Measurements from ENCODE around the gene GUCY1A2.
"Not testable (repeated sequence)": the region's sequence is repeated elsewhere in the genome, so short reads cannot be mapped to it uniquely, and the experiment has no call there.

GUCY1A2 gene

DNA sequence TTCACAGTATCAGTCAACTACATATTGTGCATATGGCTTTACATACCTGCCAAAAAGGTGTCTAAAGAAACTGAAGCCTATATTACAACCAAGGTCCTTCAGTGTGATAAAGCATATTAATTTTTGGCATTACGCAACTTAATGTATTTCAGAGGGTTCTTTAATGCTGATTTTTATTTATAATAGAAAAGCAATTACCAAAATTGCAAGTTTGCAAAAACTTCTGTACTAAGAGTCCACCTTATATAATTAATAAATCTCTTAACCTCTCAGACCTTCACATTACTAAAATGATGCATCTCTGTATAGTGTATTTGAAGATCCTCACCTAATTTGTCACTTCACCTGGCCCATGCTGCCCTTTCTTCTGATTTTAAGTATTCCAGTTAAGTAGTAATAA is 128.6 kb downstream of the GUCY1A2 start:
- H4K91ac ChIP-seq (ENCODE audit: low read depth, low read length, poor library complexity): no peak overlapping the region
- H3K36me3 ChIP-seq (replicated peaks in 1 of 2; ENCODE audit: control insufficient read depth in 2 of 2, insufficient read depth in 2 of 2, low read length in 2 of 2): no peaks in the 10 kb centered on the region
- no peak overlapping the region for H3K4me3 ChIP-seq (ENCODE audit: low read length in 2 of 2)
- no peak overlapping the region for H2BK5ac ChIP-seq (ENCODE audit: low read length)
- no peak overlapping the region for H4K8ac ChIP-seq (ENCODE audit: low read depth, low read length)
- no peak overlapping the region for H2AFZ ChIP-seq (ENCODE audit: low read length)
- no peaks in the 10 kb centered on the region for H3K9me3 ChIP-seq (replicated peaks in 1 of 2; ENCODE audit: control insufficient read depth in 2 of 2, insufficient read depth in 1 of 2, low read depth in 1 of 2, low read length in 2 of 2)
- H3K4ac ChIP-seq (ENCODE audit: low read length): no peak overlapping the region
- no peak overlapping the region for H3K23ac ChIP-seq (ENCODE audit: low read depth, low read length, poor library complexity)
- no peak overlapping the region for H2BK12ac ChIP-seq (ENCODE audit: low read length)
- H3K4me2 ChIP-seq (ENCODE audit: insufficient read depth, low read length, poor library complexity, severe bottlenecking): no peak overlapping the region
- no CpG with 5 or more reads among the region's 1 CpG for WGBS, 2 donors (ENCODE audit: extremely low coverage in 2 of 2, insufficient read length in 2 of 2, insufficient replicate concordance in 1 of 2)
- H3K9ac ChIP-seq (ENCODE audit: low read depth, low read length, poor library complexity): no peak overlapping the region
- no peak overlapping the region for H2AK5ac ChIP-seq (ENCODE audit: low read depth, low read length)
- no peak overlapping the region for H2BK15ac ChIP-seq (ENCODE audit: low read length)
- no peak overlapping the region for H3K18ac ChIP-seq (ENCODE audit: low read length)
- no peak overlapping the region for H2BK120ac ChIP-seq (ENCODE audit: low read depth, low read length)
- H3K27me3 ChIP-seq (ENCODE audit: control insufficient read depth in 3 of 3, insufficient read depth in 3 of 3, low read depth in 1 of 3, low read length in 3 of 3): no peaks in the 10 kb centered on the region
- H3K14ac ChIP-seq (ENCODE audit: low read length): no peak overlapping the region
- H3K79me1 ChIP-seq (ENCODE audit: low read depth, low read length): no peaks in the 10 kb centered on the region
- DNase-seq (ENCODE audit: low spot score): no peak
- no peak overlapping the region for H3K27ac ChIP-seq (replicated peaks; ENCODE audit: low read length)
- H3K4me1 ChIP-seq (ENCODE audit: control insufficient read depth in 2 of 2, insufficient read depth in 1 of 2, low read depth in 1 of 2, low read length in 2 of 2): no peaks in the 10 kb centered on the region

- H2BK5ac ChIP-seq (ENCODE audit: low read length): no peak overlapping the region
- no peak overlapping the region for H2BK12ac ChIP-seq (ENCODE audit: low read length)
- H3K27me3 ChIP-seq (ENCODE audit: control insufficient read depth in 3 of 3, insufficient read depth in 3 of 3, low read depth in 1 of 3, low read length in 3 of 3): no peaks in the 10 kb centered on the region
- no peaks in the 10 kb centered on the region for H3K79me1 ChIP-seq (ENCODE audit: low read depth, low read length)
- no peaks in the 10 kb centered on the region for H3K36me3 ChIP-seq (replicated peaks in 1 of 2; ENCODE audit: control insufficient read depth in 2 of 2, insufficient read depth in 2 of 2, low read length in 2 of 2)
- no peak overlapping the region for H2BK120ac ChIP-seq (ENCODE audit: low read depth, low read length)
- no CpG with 5 or more reads among the region's 5 CpGs for WGBS, 2 donors (ENCODE audit: extremely low coverage in 2 of 2, insufficient read length in 2 of 2, insufficient replicate concordance in 1 of 2)
- H4K8ac ChIP-seq (ENCODE audit: low read depth, low read length): no peak overlapping the region
- H4K91ac ChIP-seq (ENCODE audit: low read depth, low read length, poor library complexity): no peak overlapping the region
- no peaks in the 10 kb centered on the region for H3K4me1 ChIP-seq (ENCODE audit: control insufficient read depth in 2 of 2, insufficient read depth in 1 of 2, low read depth in 1 of 2, low read length in 2 of 2)
- no peak overlapping the region for H3K23ac ChIP-seq (ENCODE audit: low read depth, low read length, poor library complexity)
- no peak overlapping the region for H3K27ac ChIP-seq (replicated peaks; ENCODE audit: low read length)
- no peak for DNase-seq (ENCODE audit: low spot score)
- H3K9ac ChIP-seq (ENCODE audit: low read depth, low read length, poor library complexity): no peak overlapping the region
- no peak overlapping the region for H3K14ac ChIP-seq (ENCODE audit: low read length)
- H2BK15ac ChIP-seq (ENCODE audit: low read length): no peak overlapping the region
- no peak overlapping the region for H2AFZ ChIP-seq (ENCODE audit: low read length)
- H3K4me2 ChIP-seq (ENCODE audit: insufficient read depth, low read length, poor library complexity, severe bottlenecking): no peak overlapping the region
- H3K18ac ChIP-seq (ENCODE audit: low read length): no peak overlapping the region
- no peak overlapping the region for H3K4me3 ChIP-seq (ENCODE audit: low read length in 2 of 2)
- no peak overlapping the region for H2AK5ac ChIP-seq (ENCODE audit: low read depth, low read length)
- no peaks in the 10 kb centered on the region for H3K9me3 ChIP-seq (replicated peaks in 1 of 2; ENCODE audit: control insufficient read depth in 2 of 2, insufficient read depth in 1 of 2, low read depth in 1 of 2, low read length in 2 of 2)
- no peak overlapping the region for H3K4ac ChIP-seq (ENCODE audit: low read length)
Measured at GRCh38 chr11:106888386-106888785, 129.9 kb downstream of the GUCY1A2 start.

- not testable (repeated sequence) for H3K4me3 ChIP-seq (ENCODE audit: low read length in 2 of 2); H3K4me2 ChIP-seq (ENCODE audit: insufficient read depth, low read length, poor library complexity, severe bottlenecking); H4K91ac ChIP-seq (ENCODE audit: low read depth, low read length, poor library complexity); H2AK5ac ChIP-seq (ENCODE audit: low read depth, low read length); H3K27ac ChIP-seq (replicated peaks; ENCODE audit: low read length); H3K79me1 ChIP-seq (ENCODE audit: low read depth, low read length); H2BK5ac ChIP-seq (ENCODE audit: low read length); H3K4ac ChIP-seq (ENCODE audit: low read length); H3K14ac ChIP-seq (ENCODE audit: low read length); H2AFZ ChIP-seq (ENCODE audit: low read length); H2BK120ac ChIP-seq (ENCODE audit: low read depth, low read length); H3K18ac ChIP-seq (ENCODE audit: low read length); H4K8ac ChIP-seq (ENCODE audit: low read depth, low read length); H3K36me3 ChIP-seq (replicated peaks in 1 of 2; ENCODE audit: control insufficient read depth in 2 of 2, insufficient read depth in 2 of 2, low read length in 2 of 2); H2BK12ac ChIP-seq (ENCODE audit: low read length); DNase-seq (ENCODE audit: low spot score); H3K9me3 ChIP-seq (replicated peaks in 1 of 2; ENCODE audit: control insufficient read depth in 2 of 2, insufficient read depth in 1 of 2, low read depth in 1 of 2, low read length in 2 of 2); H3K23ac ChIP-seq (ENCODE audit: low read depth, low read length, poor library complexity); H2BK15ac ChIP-seq (ENCODE audit: low read length); H3K9ac ChIP-seq (ENCODE audit: low read depth, low read length, poor library complexity); H3K4me1 ChIP-seq (ENCODE audit: control insufficient read depth in 2 of 2, insufficient read depth in 1 of 2, low read depth in 1 of 2, low read length in 2 of 2); H3K27me3 ChIP-seq (ENCODE audit: control insufficient read depth in 3 of 3, insufficient read depth in 3 of 3, low read depth in 1 of 3, low read length in 3 of 3)
- no CpG with 5 or more reads among the region's 5 CpGs for WGBS, 2 donors (ENCODE audit: extremely low coverage in 2 of 2, insufficient read length in 2 of 2, insufficient replicate concordance in 1 of 2)
Measured at GRCh38 chr11:106883693-106884092, 134.6 kb downstream of the GUCY1A2 start.

DNA sequence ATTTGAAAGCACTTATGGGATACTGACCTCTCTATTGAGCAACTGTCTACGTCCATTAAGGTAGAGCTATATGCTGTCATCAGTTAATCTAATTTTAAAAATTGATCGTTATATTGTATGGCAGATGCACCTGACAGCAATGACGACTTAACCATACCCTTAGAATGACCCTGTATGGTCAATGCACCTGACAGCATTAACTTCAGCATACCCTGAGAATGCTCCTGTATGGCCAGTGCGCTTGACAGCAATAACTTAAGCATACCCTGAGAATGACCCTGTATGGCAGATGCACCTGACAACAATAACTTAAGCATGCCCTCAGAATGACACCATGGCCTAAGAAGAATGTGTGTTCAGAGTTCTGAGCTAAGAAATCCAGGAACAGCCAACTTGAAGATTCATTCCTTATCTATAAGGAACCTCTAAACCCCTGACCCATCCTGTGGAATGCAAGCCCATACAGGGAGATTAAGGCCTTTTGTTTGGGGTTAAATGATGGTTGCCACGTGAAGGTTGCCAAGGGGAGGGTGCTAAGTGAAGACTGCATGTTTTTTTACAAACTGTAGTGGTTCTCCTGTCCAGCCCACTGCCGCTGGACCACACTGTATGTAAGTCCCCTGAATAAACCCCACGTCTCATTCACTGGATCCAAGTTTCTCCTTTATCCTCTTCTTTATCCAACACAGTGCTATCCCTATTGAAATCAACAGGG is 138.3 kb downstream of the GUCY1A2 start:
- Histone ChIP-seq H3K4me1 (ENCODE audit: control insufficient read depth in 2 of 2, insufficient read depth in 1 of 2, low read depth in 1 of 2, low read length in 2 of 2) (peaks cover 2 to 6% of the 10 kb centered on the region in 2 donors), H3K79me1 (ENCODE audit: low read depth, low read length) (no peaks in the 10 kb centered on the region), H2BK5ac (ENCODE audit: low read length) (no peak overlapping the region), H3K4me3 (ENCODE audit: low read length in 2 of 2) (no peak overlapping the region), H4K8ac (ENCODE audit: low read depth, low read length) (no peak overlapping the region), H3K9ac (ENCODE audit: low read depth, low read length, poor library complexity) (no peak overlapping the region), H3K18ac (ENCODE audit: low read length) (no peak overlapping the region), H2BK15ac (ENCODE audit: low read length) (no peak overlapping the region), H3K27ac (replicated peaks; ENCODE audit: low read length) (no peak overlapping the region), H2BK12ac (ENCODE audit: low read length) (no peak overlapping the region), H3K9me3 (replicated peaks in 1 of 2; ENCODE audit: control insufficient read depth in 2 of 2, insufficient read depth in 1 of 2, low read depth in 1 of 2, low read length in 2 of 2) (no peaks in the 10 kb centered on the region), H2BK120ac (ENCODE audit: low read depth, low read length) (no peak overlapping the region), H3K4ac (ENCODE audit: low read length) (no peak overlapping the region), H3K23ac (ENCODE audit: low read depth, low read length, poor library complexity) (no peak overlapping the region), H4K91ac (ENCODE audit: low read depth, low read length, poor library complexity) (no peak overlapping the region), H3K4me2 (ENCODE audit: insufficient read depth, low read length, poor library complexity, severe bottlenecking) (no peak overlapping the region), H3K27me3 (ENCODE audit: control insufficient read depth in 3 of 3, insufficient read depth in 3 of 3, low read depth in 1 of 3, low read length in 3 of 3) (no peaks in the 10 kb centered on the region), H2AFZ (ENCODE audit: low read length) (no peak overlapping the region), H3K14ac (ENCODE audit: low read length) (no peak overlapping the region), H2AK5ac (ENCODE audit: low read depth, low read length) (no peak overlapping the region), H3K36me3 (replicated peaks in 1 of 2; ENCODE audit: control insufficient read depth in 2 of 2, insufficient read depth in 2 of 2, low read length in 2 of 2) (no peaks in the 10 kb centered on the region)
- DNase-seq (ENCODE audit: low spot score): peak; percentile 55
- WGBS, 2 donors (ENCODE audit: extremely low coverage in 2 of 2, insufficient read length in 2 of 2, insufficient replicate concordance in 1 of 2): no CpG with 5 or more reads among the region's 7 CpGs
